Amniotic epithelial cell (primary cell): ENCODE results near the gene ADD3.

Experiments used
- DNase-seq: peaks from one replicate; pipeline ENCODE4 v3.0.0-alpha.2; 2010; ENCODE audit warnings: low read depth

The ADD3 gene

DNA sequence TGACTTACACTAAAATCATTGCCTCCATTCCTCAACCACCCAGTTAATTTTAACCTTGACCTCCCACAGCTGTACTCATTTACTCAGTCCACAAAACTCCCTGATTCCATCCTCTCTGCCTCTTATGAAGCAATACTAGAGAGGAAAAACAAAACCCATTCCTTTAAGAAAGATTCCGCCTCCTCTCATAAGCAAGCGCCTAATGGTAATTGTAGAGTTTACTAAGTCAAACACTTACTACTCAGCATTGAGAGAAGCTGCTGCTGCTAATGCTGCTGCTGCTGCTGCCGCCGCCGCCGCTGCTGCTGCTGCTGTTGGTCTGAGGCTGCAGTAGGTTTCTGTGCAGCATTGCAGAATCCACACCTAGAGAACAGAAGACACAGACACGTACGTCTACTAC is 2.1 kb upstream of the ADD3 start:
- DNase-seq: peak; percentile 83

DNA sequence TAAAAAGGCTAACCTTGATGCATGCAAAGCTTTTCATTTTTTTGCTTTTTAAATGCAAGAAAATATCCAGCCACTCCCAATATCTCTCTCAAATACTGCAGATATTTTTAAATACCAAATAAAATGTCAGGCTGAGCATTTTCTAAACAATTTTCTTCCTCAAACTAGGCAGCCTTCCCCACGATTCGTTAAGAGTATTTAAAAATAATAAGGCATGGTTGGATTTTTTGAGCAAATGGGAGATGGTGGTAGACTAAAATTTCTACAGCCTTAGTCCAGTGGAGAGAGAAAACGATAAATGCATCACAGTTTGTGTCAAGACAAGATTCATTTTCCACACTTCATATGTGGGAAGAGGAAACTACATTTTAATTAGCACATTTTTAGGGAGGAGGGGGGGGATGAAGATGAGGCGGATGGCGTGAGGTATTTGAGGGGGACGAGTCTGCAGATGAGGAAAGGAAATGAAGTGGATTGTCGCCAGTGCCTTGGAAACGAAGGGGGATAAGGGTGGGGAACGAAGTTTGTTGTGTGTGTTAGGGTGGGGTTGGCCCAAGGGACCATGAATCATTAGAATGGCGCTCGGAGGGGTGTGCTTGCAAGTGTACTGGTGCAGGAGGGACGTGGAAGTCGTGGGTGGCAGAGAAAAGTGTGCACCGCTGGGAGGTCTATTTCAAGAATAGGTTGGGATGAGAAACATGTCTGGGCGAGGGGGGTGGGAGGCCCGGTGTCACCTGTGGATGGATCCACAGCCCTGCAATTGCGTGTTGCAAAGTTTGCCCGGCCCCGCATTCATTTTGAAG is 1.2 kb upstream of the ADD3 start:
- DNase-seq: peak; percentile 24

DNA sequence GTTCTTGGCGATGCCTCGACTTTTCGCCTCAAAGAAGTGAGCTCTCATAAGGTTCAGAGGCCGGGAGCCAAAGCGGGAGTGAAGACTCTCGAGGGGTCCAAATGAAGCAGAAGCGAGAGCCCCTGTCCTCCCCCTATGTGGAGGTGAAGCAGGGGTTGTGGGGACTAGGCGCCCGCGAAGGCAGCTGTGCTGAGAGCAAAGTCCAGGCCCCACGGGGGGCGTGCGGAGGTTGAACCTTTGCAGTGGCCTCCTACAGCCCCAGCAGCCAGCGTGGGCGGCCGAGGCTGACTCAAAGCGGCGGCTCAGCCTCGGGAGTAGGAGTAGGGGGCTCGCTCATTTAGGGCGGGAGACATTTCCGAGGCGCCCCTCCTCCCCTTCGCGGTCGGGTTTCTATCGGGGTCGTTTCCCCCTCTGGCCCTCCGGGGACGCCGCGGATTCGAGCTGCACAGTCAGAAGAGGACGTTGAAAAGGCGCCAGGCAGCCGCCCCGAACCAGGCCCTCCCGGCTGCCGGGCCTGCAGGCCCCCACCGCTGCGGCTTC is 553 bp upstream of the ADD3 start:
- DNase-seq: peak; percentile 43

DNA sequence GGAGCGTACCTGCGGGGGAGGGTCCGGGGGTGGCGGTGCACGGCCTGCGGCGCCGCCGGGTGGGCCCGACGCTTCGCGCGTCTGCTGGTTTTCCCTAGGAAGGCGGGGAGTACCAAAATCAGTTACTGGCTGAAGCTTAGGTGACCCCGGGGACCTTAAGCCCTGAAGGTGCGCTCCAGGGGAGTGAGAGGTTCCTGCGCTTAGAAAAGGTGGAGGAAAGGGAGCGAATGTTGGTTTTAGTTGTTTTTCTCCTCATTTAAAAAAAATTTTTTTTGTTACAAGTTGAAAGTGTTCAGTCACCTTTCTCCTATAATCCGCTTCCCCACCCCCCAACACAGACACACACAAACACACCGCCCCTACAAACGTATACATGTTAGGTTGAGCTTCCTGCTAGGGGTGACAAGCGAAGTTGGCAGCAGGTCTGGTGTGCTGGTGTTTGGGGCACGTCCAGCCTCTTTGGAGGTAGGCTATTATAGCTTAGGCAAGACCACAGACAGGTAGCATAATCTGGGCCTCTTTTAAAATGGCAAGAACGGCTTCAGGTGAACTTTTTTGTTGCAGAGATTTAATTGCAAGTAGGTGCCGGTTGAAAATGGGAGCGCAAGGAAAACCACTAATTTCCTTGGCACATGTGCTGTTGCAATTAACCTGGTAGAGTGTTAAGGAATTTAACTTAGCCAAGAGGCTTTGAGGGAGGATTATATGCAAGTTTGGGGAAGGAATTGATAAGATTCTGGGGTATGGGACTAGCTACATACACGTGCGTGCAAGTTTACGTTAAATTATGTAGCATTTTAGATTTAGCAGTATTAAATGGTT is 945 bp downstream of the ADD3 start:
- DNase-seq: no peak

DNA sequence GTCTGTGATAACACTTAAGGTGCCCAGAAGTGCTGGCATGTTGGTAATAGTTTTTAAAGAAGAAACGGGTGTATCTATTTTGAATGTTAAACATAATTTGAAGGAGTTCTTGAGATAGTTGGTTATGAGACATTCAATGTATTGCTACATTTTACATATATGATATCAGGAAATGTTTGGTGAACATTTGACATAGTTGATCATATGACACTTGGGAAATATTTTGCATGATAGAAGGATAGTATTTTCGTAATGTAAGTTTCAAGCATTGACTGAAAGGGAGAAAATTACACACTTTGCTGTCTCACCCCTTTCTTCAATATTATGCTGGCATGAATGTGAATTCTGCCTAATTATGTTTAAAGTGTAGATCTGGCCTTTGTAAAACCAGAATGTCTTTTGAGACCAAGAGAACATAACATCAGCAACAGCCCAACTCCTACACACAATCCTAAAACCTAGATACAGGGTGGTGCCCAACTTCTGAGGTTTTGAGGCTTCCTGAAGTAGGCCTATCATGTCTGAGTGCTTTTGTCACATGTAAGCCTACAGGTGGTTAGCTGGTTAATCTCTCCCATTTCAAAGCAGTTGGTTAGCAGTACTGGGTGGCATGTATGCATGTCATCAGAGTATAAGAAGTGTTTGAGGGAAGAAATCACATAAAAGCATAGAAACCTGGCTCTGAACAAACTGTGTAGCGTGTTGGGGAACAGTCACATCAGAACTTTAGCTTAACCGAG is 2.1 kb downstream of the ADD3 start:
- no peak for DNase-seq

DNA sequence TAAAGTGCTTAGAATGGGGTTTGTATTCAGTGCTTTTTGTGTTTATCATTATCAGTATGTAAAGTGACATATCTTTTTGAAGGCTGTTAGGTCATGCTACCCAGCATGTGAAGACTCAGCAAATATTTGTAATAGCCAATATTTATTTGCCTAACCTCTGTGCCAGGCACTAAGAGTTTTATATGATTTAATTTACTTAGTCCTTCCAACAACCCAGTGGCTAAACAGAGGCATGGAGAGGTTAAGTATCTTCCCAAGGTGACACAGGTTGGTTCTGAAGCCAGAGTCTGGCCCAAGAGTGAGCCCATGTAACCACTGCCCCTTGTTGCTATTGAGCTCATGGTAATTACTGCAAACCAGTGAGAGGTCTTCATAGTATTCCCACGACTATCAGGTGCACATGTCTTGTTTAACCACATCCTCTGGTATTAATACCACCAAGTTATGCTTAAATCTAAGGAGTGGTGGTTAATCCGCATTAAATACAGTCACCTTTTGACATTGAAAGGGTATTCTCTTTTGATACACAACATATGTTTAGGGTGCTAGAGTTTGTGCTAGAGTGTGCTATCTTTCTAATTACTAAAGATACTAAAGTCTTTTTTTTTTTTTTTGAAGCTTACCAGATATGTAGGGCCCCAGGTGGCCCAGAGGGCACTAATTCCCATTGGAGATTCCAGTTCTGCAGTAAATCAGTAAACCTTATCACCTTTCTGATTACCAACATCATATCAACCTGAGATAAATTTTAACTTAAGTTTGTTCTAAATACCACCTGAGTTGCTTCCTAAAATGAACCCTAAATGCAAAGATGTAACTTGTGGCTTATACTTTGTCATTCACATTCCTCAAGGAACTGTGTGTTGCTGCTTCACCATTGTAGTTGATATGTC is 2.9 kb downstream of the ADD3 start:
- no peak for DNase-seq

DNA sequence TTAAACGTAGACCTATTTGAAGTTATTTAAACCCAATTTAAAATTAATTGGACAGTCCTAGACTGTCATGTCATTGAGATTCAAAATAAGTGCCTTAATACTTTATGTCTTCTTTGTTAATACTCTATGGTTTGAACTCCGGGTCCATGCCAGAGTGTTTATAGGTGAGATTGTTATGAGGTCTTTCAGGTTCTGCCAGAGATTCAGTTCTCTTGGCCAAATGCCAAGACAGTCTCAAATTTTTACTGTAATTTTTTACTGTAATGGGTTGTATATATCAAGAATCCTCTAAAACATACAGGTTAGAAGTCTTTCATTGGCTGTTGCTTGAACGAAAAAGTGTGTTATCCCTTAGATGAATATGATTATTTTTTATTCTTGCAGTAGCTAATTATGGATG is 3.9 kb downstream of the ADD3 start:
- DNase-seq: no peak

DNA sequence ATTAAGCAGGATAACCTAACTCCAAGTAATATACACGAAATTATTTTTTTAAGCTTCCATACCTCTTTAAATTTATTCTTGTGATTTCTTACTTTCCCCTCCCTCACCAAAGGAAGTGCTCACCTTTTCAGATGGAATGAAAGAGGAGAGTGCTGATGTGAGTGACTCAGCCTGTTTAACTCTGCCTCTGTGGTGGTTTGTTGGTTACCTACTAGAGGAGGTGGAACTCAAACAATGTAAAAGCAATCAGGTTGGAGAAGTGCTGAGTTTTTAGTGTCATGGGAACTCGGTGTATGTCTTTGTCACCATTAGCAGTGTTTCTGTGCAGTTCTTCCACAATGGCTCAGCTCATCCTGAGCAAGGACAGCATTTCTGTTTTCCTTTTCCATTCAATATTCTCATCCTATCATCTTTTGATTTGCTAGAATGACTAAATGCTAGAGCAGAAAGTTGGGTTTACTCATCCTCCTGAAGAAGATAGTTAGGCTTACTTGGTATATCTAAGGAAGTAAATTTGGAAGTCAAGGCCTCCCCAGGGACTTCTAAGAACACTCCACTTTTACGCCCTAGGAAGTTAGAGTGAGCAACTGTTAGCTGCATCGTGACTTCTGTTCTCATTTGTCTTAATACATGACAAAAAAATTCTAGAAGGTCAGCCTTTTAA is 6.0 kb downstream of the ADD3 start:
- DNase-seq: no peak

DNA sequence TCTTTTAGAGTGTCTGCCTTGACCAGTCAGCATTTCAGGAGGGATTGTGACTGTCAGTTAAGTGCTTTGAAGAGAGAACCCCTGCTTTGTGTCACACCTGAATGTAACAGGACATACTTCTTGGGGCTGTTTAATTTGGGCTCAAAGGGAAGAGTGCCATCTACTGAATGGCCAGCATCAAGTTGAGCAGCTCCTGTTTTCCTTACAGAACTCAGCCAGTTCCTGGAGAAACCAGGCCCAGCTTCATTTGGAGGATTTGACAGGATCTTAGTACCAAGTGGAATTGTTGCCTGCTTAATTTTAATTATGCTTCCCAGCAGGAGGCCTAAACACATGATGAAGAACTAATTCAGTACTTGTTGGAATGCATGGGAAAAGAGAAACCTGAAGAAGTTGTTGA is 8.3 kb downstream of the ADD3 start:
- peak; percentile 43 for DNase-seq

DNA sequence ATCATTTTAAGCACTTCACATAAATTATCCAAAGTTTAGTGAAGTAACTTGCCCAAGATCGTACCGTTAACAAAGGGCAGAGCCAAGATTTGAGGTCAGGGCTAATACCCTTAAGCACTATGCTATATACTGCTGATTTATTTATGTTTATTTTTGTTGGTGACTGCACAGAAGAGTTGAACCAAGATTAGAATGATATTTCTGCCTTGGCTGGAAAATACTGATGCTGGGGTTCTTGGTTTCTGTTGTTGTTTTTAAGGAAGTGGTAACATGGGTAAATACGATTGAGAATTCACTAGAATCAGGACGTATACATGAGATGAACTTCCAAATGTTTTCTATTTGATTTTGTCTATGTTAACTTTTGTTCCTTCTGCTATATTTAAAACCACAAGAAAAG is 9.3 kb downstream of the ADD3 start:
- DNase-seq: peak; percentile 60

DNA sequence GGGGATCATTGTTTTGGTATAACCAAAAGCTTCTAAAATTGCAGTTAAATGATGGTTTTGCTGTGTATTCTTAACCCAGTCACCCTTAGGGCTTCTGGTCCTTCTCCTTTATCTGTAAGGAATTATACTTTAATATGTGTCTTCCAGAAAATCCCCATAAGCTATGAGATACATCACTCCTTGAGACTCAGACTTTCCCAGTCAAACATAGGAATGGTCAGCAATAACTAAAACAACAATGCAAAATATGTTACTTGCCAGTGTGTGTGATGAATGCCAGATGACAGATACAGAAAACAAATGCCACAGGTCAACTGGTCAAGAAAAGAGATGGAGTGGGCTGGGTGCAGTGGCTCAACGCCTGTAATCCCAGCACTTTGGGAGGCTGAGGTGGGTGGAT is 10.1 kb downstream of the ADD3 start:
- peak; percentile 94 for DNase-seq

DNA sequence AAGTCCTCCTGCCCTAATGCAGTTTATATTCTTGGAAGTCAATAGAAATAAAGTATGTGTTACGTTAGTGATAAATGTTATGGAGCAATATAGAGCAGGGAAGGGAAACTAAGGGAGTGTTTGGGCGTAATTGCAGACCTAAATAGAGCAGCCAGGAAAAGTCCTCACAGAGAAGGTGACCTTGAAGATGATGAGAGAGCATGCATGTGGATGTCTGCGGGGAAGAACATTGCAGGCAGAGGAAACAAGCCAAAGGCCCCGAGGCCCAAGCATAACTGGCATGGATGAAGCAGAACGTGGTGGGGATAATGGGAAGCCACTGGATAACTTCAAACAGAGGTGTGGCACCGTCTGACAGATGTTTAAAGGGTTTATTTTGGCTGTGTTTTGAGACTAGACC is 12.5 kb downstream of the ADD3 start:
- no peak for DNase-seq

DNA sequence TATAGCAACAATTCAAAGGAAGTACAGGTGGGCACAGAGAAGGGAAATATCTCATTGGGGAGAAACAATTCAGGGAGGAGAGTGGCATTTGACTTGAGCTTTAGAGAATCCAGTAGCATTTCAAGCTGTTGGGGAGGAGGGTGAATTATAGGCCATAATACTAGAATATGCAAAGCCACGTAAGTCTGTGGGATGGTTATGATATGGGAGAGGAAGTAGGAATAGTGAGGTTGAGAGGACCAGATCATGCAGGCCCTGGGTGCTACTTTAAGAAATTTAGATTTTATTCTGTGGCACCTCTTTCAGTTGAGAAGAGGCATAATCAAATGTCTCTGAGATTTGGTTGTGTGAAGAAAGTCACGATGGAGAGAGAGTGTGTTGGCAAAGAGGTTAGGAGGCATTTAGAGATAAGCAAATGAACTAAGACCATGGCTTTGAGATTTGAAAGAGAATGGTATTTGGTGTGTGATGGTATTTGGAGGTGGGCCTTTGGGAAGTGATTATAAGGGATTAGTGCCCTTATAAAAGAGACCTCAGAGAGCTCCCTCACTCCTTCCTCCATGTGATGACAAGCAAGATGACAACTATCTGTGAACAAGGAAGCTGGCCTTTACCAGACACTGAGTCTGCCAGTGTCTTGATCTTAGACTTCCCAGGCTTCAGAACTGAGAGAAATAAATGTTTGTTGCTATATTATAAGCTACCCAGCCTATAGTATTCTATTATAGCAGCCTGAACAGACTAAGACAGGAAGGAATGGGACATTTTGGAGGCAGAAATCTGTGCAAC is 15.1 kb downstream of the ADD3 start:
- DNase-seq: no peak

DNA sequence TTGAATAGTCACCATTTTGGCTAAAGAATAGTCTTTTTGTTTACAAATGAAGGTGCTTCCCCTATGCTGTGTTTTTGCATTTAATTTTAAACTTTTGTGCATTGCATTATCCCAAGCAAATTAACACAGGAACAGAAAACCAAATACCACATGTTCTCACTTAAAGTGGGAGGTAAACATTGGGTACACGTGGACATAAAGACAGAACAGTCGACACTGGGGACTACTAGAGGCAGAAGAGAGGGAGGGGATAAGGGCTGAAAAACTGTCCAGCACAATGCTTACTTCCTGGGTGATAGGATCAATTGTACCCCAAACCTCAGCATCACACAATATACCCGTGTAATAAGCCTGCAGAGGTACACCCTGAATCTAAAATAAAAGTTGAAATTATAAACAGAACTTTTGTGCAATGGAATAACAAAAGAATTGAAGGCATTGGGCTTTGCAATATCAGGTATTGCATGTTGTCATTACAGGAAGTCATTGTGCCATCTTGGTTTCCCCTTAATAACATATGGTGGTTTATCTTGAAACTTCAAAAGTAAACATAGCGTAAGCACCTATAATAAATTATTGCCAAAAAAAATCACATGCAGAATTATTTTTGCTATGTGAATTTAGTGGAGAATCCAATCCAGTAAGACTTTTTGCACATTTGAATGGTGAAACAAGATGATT is 16.1 kb downstream of the ADD3 start:
- no peak for DNase-seq

DNA sequence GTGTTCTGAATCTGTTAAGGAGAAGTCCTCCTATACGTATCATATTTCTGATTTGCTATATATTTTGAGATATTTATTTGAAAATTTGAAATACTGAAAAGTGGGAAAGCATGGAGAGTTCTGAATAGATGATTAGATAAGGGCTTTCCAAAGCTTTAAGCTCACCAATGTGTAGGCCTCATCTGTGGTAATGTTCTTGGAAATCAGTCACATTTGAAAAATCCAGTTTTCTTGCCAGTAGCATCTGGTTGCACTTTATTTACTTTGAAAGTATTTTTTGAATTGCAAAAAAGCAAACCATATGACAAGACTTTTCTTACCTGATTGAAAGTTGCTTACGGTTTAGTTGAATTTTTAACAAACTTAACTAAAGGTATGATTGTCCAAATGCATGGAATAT is 21.7 kb downstream of the ADD3 start:
- DNase-seq: peak; percentile 13

DNA sequence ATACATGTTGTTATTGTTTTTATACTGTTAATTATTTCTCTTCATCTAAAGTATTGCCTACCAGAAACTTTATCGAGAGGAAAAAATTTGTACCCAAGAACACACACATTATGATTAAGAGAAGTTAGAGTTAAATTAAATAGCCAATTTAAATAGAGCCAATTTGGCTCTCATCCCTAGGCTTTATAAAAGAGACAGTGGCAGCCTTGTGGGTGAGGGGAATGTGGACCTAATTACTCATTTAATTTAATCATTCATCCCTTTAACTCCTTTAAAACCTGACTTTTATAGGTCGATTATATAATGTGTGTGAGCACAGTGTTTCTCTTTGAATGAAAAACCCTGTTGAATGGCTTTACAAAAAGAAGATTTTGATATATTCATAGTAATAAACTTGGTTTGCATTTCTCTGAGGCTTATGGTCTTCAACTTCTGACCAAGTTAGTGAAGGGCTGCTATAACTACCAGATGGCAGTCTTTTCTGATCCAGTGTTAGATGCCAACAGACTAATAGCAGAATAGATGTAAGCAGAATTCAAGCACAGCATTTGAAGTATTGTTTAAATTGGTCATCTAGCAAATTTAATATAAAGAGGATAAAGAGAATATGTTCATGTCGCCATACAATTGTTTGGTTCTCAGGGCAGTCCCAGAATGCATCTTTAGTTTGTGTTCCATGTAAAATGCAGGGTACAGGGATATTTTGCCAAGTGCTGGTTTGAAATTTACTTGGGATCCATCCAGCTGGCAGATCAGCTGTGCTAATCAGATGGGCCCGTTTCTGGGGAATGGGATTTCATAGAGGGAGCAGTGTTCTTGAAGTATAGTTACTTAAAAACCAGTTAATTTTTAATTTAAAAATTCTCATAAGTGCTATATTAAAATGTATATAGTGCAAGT is 25.3 kb downstream of the ADD3 start:
- DNase-seq: no peak

DNA sequence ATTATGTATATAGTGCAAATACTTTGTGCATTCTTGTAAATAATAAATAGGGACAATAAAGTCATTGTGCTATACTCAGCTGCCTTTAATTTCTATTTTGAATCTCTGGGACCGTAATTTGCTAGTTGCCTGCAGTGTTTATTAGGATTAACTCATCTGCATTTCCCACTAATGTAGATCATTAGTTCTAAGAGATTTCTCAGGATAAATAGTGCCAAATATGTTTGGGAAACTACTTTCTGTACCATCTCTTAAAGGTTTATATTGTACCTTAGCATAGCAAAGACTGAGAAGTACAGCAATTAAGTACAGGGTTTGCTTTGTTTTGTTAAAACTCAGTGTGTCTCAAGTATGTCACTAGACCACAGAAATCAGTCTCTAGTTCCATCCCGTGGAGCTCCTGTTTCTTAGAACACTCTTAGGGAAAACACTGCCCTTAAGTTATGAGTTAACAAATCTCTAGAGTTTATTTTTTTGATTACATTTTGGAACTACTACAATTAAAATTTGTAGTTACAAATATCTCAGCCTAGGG is 26.0 kb downstream of the ADD3 start:
- DNase-seq: no peak

DNA sequence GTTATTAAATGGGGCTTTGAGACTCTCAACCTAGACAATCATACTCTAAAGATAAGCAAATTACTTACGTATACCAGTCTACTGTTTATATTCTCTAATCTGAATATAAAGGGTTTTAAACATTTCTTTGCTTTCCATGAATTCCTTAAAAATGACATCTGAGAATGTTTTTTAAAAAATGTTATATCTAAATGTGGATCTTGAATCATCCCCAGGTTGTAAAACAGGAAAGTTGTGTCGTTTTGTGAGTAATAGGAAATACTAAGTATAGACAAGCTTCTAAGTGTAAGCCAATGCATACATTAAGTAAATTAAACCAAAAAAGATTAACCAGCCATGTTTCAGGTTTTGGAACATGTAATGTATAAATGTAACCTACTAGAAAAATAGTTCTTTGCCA is 26.8 kb downstream of the ADD3 start:
- DNase-seq: no peak
